ENCODE measurements around the gene MBLAC1.

Gene MBLAC1

DNA sequence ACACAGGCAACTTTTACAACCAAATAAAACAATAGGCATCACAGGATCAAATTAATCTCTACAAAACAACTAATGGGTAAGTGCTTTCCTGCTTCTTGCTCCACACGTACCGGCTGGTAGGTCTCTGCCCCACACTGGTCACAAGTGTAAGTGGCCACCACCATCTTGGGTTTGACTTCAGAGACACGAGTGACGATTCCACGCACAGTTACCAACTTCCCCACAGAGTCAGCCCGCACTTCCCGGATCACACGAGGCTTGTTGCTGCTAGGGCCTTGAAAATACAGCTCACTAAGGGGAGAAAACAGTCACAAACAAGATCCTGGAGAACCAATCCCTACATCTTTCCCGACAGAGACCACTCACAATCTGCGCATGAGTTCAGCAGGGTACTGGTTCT lies 27.9 kb upstream of the MBLAC1 start:
- DNase-seq, result no peak

GRCh38 chr7:100099452-100099851 lies 27.3 kb upstream of the MBLAC1 start:
- DNase-seq, result no peak

DNA sequence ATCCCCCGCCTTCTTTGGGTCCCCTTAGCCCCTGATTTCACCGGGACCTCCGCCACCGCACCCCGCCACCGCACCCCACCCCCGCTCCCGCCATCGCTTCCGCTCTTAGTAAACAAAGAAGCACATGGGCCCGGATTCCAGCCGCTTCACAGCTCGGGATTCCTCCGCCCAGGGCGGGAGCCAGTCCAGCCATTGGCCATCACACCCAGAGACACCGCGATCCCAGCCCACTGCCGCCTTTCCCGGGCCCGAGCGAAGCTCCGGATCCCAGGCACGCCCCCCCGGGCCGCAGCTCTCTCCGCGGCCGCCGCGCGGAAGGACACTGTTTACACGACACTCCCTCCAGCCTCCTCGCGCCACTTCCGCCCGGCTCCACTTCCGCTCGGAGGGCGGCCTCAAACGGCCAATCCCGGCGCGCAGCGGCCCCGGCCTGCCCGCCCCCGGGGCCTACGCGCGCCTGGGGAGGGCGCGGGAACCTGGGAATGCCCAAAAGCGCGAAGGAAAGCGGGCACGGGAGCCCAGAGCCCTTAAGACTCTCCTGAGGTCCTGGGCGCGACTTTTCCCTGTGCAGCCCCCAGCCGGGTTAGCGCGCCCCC lies 26.2 kb upstream of the MBLAC1 start:
- peak; percentile 99 for DNase-seq

DNA sequence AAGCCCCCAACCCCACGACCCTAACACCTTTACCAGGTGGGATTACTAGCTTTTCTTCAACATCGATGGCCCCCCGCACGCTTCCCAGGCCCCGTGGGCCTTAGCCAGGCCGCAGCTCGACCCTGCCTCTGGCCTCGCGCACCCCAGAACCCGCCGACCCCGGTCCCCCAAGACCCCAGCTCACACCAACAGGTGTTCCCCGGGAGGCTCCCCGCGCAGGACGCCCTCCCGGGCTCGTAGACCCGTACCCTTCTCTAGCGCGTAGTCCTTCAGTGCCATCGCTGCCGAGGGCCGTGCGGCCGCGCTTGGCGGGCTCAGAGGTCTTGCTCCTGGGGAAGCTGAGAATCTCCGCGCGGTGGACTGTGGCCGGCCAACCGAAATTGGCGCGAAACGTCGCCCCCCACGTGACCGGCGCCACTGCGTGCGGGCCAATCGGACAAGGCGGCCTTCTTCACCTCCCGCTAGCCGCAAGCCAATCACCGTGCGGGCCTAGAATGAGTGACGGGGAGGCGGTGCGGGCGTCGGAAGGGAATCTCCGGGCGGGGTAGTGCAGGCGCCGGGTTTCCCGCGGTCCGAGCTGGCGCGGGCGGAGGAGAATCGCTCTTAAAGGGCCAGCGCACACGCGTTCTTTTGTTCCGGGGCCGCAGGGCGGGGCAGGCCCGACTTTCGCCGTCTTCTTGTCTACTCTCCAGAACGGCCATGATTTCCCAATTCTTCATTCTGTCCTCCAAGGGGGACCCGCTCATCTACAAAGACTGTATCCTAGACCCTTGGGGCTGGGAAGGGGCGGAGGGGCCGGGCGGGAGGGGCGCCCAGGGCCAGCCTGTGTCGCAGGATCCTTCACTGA lies 25.5 kb upstream of the MBLAC1 start, which contains the start of the genes AP4M1 and MCM7:
Gene AP4M1 (plus strand): TSS at position 628 of the 847 bp plus-strand sequence. CDS start 72 bp downstream, at position 700.
Gene MCM7 (minus strand): TSS at position 382 of the 847 bp plus-strand sequence. CDS start 103 bp downstream, at position 279.
- peak; percentile 100 for DNase-seq

DNA sequence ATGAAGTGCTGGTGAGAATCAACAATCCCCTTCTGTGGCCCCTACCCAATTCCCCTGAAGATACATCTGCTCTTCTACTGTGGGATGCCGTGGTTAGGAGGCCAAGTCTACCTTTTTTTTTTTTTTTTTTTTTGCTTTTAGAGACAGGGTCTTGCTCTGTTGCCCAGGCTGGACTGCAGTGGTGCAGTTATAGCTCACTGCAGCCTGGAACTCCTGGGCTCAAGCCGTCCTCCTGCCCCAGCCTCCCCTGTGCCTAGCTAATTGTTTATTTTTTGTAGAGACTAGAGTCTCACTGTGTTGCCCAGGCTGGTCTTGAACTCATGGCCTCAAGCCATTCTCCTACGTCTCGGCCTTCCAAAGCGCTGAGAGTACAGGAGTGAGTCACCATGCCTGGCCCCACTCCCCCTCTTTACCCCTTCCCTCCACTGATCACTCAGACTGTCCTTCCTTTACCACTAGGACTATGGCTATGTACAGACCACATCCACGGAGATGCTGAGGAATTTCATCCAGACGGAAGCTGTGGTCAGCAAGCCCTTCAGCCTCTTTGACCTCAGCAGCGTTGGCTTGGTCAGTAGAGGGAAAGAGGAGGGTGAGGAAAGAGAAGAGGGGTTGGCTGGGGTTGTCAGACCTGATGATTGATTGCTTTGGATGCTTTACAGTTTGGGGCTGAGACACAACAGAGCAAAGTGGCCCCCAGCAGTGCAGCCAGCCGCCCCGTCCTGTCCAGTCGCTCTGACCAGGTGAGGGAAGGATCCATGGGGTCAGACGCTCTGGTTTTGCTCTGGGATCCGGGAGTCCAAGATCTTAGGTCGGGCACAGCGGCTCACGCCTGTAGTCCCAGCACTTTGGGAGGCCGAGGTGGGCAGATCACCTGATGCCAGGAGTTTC lies 23.6 kb upstream of the MBLAC1 start:
- DNase-seq, result no peak

- DNase-seq, result no peak
These were observed 21.2 kb upstream of the MBLAC1 start for GRCh38 chr7:100105534-100105933.

- DNase-seq, result no peak
These were observed 20.1 kb upstream of the MBLAC1 start for GRCh38 chr7:100106633-100107032.

DNA sequence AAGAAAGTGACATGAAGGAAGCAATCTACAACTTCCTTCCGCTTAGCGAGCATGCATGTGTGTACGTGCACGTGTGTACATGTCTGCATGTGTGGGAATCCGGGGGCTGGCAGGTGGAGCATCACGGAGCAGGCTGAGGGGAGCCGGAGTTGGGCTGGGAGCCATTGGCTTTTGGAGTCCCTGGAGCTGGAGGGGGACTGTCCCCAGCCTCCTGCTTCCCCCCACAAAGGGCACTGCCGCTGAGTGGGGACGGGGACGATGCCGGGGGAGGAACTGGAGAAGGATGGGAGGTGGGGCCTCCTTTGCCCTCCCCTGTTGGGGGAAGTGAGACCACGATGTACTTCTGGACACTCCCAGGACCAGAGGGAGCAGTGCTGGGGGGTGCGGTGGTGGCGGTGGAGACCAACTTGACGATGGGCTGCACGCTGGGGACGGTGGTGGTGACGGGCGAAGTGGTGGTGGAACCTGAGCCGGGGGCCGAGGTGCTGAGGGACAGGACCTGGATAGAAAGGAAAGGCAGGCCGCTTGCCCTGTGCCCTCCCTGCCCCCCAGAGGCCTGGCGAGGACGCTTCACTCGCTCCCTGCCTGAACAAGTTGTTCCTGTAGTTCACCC lies 19.5 kb upstream of the MBLAC1 start:
- DNase-seq, result no peak

DNA sequence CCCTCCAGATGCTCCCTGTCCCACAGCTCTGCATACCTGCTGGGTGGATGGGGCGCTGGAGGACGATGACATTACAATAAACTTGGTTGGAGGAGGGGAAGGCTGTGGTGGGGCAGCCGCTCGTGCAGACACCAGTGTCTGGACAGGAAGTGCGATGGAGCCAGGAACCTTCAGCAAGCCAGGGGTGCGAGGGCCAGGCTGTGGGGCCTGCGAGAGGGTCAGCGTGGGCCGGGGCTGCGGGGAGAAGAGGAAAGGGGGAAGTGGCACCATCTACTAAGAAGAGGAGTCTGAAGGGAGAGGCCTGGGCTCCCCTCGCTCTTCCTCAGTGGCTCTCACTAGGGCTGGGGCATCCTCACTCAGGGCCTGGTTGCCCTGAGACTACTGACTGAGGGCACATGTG lies 18.9 kb upstream of the MBLAC1 start:
- DNase-seq, result no peak

DNA sequence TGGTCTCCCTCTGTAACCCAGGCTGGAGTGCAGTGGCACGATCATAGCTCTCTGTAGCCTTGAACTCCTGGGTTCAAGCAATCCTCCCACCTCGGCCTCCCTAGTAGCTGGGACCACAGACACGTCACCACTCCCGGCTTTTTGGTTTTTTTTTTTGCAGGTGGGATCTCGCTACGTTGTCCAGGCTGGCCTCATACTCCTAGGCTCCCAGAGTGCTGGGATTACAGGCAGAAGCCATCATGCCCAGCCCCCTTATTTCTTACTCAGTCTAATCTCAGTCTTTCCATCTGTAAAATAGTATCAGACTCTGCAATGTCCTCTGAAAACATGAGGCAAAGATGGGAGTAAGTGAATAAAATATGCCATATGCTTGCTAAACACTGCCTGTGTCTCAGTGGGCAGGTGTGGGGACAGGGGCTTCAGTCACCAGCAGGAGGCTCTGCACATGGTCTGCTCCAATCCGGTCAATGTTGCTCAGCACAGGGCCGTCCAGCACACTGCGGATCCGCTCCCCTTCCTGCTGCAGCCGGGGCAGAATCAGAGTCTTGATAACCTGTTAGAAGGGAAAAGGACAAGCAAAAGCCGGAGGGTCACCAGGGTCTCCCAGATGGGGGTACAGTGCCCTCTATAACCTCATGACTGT lies 17.1 kb upstream of the MBLAC1 start:
- DNase-seq, result no peak

DNA sequence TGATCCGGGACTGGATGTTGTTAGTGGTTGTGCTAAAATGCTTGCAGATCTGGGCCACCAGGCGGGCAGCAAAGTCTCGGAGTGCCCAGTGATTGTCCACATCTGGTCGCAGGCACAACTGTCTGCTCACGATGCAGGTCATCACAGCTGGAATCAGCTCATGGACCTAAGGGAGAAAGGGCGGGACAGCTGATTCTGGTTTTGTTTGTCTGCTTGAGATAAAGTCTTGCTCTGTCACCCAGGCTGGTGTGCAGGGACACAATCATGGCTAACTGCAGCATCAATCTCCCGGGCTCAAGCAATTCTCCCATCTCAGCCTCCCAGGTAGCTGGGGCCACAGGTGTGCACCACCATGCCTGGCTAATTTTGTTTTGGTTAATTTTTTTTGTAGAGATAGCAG lies 15.6 kb upstream of the MBLAC1 start:
- DNase-seq, result no peak

GRCh38 chr7:100111914-100112313 lies 14.9 kb upstream of the MBLAC1 start:
- no peak for DNase-seq

GRCh38 chr7:100115026-100115425 lies 11.7 kb upstream of the MBLAC1 start:
- no peak for DNase-seq

- DNase-seq, result no peak
These were observed 8.2 kb upstream of the MBLAC1 start for GRCh38 chr7:100118388-100119071.

GRCh38 chr7:100119072-100119969 lies 7.4 kb upstream of the MBLAC1 start, which contains the start of the genes CNPY4 and TAF6:
TSS of gene CNPY4 (plus strand) at chr7:100119634. CDS start at chr7:100119745, 111 bp downstream.
TSS of gene TAF6 (minus strand) at chr7:100119358. CDS start at chr7:100114209, 5,149 bp downstream.
- DNase-seq, result peak; percentile 98

- peak; percentile 73 for DNase-seq
These were observed 6.6 kb upstream of the MBLAC1 start for GRCh38 chr7:100119970-100120732.

GRCh38 chr7:100120733-100121036 lies 6.1 kb upstream of the MBLAC1 start:
- DNase-seq, result no peak

- DNase-seq, result peak; percentile 96
These were observed 4.7 kb upstream of the MBLAC1 start for GRCh38 chr7:100122067-100122466.

GRCh38 chr7:100122568-100122967 lies 4.2 kb upstream of the MBLAC1 start:
- DNase-seq, result peak; percentile 48
